Thymus (tissue), 11 donors: ENCODE data around the gene TRIM33. TPM values are rescaled to one million over a fixed set of nuclear protein-coding genes. Genes with fewer than 3 reads are reported as not detected.

Experiments used
- DNase-seq, 9 donors: peaks; one replicate each; pipeline ENCODE4 v3.0.0-alpha.2; 2013; ENCODE audit warnings: low spot score in 9 of 9, low read depth in 6 of 9, missing footprints in 1 of 9
- H3K27ac ChIP-seq, 2 donors: one replicate each; pipeline ENCODE4 v1.5.1; 2013; ENCODE audit warnings: control low read depth in 1 of 2, low read depth in 1 of 2, low read length in 1 of 2, mild to moderate bottlenecking in 1 of 2, moderate library complexity in 1 of 2
- H3K27me3 ChIP-seq, 2 donors: one replicate each; pipeline ENCODE4 v1.5.1; 2013; ENCODE audit warnings: low read length in 1 of 2; ENCODE audit not compliant: control insufficient read depth in 2 of 2, insufficient read depth in 1 of 2
- H3K36me3 ChIP-seq, 2 donors: one replicate each; pipeline ENCODE4 v1.5.1; 2013; ENCODE audit warnings: low read length in 1 of 2, mild to moderate bottlenecking in 1 of 2, moderate library complexity in 1 of 2; ENCODE audit not compliant: control insufficient read depth in 2 of 2, insufficient read depth in 2 of 2
- H3K4me1 ChIP-seq, 2 donors: one replicate each; pipeline ENCODE4 v1.5.1; 2013; ENCODE audit warnings: low read length in 2 of 2; ENCODE audit not compliant: control insufficient read depth in 2 of 2, insufficient read depth in 2 of 2
- H3K4me3 ChIP-seq, 2 donors: one replicate each; pipeline ENCODE4 v1.5.1; 2013; ENCODE audit warnings: low read length in 2 of 2, control low read depth in 1 of 2, mild to moderate bottlenecking in 1 of 2
- H3K9me3 ChIP-seq, 2 donors: one replicate each; pipeline ENCODE4 v1.5.1; 2013; ENCODE audit warnings: low read length in 1 of 2, mild to moderate bottlenecking in 1 of 2; ENCODE audit not compliant: control insufficient read depth in 2 of 2, insufficient read depth in 1 of 2
- WGBS: extraction: QIAGEN DNeasy Blood & Tissue Kit; methylation state at CpG from one replicate; pipeline ENCODE4 v1.1.7; 2013; 5-methylcytosine and 5-hydroxymethylcytosine counted together
- polyA plus RNA-seq: library from polyadenylated mRNA; stranded (reverse); fragments of 200-250 nt; gene quantifications from one replicate; pipeline ENCODE4 v1.2.3, GENCODE V29; 2013
- total RNA-seq: library from RNA; stranded (reverse); fragments of 120-200 nt; gene quantifications from one replicate; pipeline ENCODE4 v1.2.4, GENCODE V29; 2013
- donor health status: healthy.

Gene TRIM33
- total and polyA plus RNA-seq, 2 donors = 20.1 to 31.0 TPM

DNA sequence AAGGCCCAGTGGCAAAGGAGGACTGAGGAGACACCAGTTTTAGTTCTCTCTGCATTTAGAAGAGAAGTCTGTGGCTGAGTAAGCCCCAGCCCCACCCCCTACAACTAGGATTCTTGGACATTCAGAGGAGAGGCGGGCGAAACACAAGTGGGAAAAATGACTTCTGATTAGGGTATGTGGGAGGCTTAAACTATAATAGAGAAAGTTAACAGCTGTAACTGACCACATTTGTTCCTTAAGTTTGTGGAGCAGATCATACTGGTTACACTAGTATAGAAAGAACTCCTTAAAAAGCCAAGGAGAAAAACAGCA lies 11.2 kb upstream of the TRIM33 start:
- no peak overlapping the region for H3K4me3 ChIP-seq
- H3K36me3 ChIP-seq = no peaks in the 10 kb centered on the region
- H3K4me1 ChIP-seq = no peaks in the 10 kb centered on the region
- H3K27me3 ChIP-seq = no peaks in the 10 kb centered on the region
- no peaks in the 10 kb centered on the region for H3K9me3 ChIP-seq
- DNase-seq = no peak
- H3K27ac ChIP-seq = no peak overlapping the region
- WGBS = 98% methylated on average over 2 of the region's 2 CpGs

DNA sequence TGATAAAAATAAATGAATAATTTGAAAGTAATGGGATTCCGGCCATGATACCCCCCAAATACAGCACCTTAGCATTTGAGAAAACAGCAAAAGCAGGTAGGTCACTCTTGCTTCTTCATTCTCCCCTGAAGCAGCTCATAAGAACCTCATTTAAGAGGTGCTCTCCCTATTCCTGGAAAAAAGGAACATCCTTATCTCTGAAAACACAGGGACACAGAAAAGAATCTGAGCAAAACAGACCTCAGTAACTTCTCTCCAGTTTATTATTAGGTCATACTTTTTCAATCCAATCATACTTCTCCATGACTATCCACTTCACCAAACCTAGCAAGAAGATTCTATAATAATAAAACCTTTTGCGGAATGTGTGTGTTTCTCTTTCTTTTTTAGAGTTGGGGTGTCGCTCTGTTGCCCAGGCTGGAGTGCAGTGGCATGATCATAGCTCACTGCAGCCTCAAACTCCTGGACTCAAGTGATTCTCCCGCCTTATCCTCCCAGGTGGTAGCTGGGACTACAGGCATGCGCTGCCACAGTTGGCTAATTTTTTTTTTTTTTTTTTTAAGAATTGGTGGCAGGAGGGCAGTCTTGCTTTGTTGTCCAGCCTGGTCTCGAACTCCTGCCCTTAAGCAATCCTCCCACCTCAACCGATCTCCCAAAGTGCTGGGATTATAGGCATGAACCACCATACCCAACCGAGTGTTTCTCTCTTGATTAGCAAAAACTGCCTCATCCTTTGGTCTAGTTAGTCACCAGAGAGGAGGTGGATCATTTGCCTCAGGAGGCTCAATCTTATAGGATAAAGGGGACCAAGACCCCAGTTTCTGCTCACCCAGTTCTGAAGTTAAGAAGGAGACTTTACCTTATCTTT lies 10.6 kb upstream of the TRIM33 start:
- H3K4me3 ChIP-seq = no peak overlapping the region
- H3K27ac ChIP-seq = no peak overlapping the region
- no peaks in the 10 kb centered on the region for H3K36me3 ChIP-seq
- no peaks in the 10 kb centered on the region for H3K9me3 ChIP-seq
- no peak for DNase-seq
- H3K27me3 ChIP-seq = no peaks in the 10 kb centered on the region
- 96% methylated on average over 8 of the region's 8 CpGs for WGBS
- no peaks in the 10 kb centered on the region for H3K4me1 ChIP-seq

DNA sequence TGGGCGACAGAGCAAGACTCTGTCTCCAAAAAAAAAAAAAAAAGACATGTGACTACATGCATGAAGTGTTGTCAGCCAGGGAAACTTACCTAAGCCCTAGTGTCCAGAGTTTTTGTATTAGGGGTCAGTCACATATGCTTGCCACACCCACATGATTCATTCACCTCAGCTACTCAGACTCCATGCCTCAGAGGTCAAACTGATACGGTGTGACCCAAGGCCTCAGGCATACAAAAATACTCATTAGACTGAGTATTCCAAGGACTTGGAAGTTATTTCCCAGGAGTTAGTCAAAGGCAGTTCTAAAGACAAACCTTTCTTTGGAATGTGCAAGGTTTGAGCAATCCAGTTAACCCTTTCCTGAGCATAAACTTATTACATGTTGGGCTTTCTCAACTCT lies 6.3 kb upstream of the TRIM33 start:
- Histone ChIP-seq H3K27ac (no peak overlapping the region), H3K4me3 (no peak overlapping the region), H3K36me3 (no peaks in the 10 kb centered on the region), H3K9me3 (no peaks in the 10 kb centered on the region), H3K27me3 (no peaks in the 10 kb centered on the region), H3K4me1 (peaks cover 0 to 3% of the 10 kb centered on the region in 2 donors)
- 93% methylated on average over 2 of the region's 2 CpGs for WGBS
- no peak for DNase-seq

DNA sequence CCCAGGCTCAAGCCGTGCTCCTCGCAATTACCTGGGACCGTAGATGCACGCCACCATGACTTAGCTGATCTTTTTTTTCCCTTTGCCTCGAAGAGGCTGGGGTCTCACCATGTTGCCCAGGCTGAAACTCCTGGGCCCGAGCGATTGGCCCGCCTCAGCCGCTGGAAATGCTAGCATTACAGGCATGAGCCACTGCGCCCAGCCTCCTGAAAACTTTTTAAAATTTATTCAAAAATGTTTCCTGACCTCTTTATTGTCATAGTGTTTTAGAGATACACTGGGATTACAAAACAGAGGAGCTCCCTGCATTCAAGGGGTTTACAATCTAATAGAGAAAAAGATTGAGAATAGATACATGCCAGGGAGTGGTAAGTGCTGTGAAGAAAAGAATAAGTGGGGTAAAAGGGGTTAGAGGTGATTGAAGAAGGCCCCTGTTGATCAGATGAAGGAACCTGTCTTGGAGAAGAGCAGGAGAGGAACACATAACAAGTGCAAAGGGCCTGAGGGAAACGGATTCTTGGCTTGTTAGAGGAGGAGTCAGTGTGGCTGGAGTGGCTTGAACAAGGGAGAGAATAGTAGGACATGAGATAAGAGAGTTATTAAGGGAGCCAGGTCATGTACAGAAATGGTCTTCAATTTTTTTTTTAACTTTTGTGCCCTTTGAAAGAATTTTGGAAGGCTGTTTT lies 1.7 kb upstream of the TRIM33 start:
- WGBS = 96% methylated on average over 11 of the region's 11 CpGs
- DNase-seq = no peak
- Histone ChIP-seq H3K36me3 (no peaks in the 10 kb centered on the region), H3K4me1 (peaks cover 10 to 21% of the 10 kb centered on the region in 2 donors), H3K9me3 (no peaks in the 10 kb centered on the region), H3K27me3 (no peaks in the 10 kb centered on the region), H3K27ac (no peak overlapping the region), H3K4me3 (no peak overlapping the region)

DNA sequence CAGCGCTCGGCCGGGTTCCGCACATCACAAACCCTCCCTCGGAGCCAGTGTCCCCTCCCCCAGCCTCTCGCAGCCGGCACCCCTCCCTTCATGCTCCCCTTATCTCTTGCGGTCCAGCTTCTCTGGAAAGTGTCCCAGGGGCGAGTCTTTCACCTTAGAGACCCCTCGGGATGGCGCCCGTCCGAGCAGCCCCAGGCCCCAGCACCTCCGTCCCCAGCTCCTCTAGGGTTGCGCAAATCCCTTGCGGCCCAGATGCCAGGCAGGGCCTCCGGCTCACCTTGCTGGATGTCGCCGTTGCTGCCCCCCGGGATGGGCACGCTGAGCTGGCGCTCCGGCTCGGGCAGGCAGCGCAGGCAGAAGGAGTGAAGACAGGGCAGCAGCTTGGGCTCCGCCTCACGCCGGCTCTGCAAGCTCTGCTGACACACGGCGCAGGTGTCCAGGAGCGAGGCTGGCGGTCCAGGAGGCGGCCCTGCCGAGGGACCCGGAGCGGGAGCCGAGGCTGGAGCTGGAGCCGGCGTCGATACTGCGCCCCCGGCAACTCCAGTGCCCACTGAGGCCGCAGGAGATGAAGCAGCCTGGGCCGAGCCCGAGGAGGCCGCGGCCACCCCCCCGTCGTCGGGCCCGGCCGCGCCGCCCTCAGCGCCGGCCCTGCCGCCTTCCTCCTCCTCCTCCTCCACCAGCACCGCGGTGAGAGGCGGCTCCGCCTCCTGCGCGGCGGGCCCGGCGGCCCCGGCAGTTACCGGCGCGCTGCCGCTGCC lies 550 bp downstream of the TRIM33 start:
- no peaks in the 10 kb centered on the region for H3K27me3 ChIP-seq
- H3K4me1 ChIP-seq = peaks cover 12 to 21% of the 10 kb centered on the region in 2 donors
- peak in 7 of 9 donors; percentile 23 to 66 (median 34) for DNase-seq
- H3K36me3 ChIP-seq = peaks cover 4 to 7% of the 10 kb centered on the region in 2 donors
- under 1% methylated on average over 71 of the region's 71 CpGs for WGBS
- peak overlapping the region; percentile 78 to 96 for H3K27ac ChIP-seq
- no peaks in the 10 kb centered on the region for H3K9me3 ChIP-seq
- peak overlapping the region; percentile 81 to 87 for H3K4me3 ChIP-seq

DNA sequence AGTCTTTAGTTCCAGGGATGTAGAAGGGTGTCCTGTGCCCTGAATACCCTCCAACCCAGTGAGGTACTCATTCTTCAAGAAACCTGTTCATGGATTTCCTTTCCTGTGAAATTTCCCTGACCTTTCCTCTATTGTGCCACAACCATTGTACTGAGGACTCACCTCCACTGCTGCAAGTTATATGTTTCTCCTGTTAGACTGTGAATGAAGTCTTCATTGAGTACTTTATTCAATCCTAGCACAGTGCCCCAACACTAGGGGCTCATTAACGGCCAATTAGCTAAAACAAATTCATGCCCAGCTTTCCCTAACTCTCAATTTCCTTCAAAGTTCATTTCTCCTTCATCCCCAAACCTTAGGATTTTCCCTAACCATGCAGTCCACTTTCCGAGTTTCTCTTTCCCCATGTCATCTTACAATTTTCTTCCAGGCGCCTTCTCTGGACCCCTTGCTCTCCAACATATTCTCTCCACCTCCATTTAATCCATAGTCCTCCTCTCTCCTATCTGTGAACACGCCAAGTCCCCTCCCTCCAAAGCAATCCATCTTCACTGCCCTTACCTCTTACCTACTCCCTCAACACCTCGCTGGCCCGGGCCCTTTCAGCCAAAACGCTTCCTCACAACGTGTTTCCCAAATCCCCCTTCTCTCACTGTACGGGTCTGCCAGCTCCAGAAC lies 1.3 kb downstream of the TRIM33 start:
- Histone ChIP-seq H3K9me3 (no peaks in the 10 kb centered on the region), H3K36me3 (peaks cover 4 to 14% of the 10 kb centered on the region in 2 donors), H3K4me1 (peaks cover 12 to 21% of the 10 kb centered on the region in 2 donors), H3K4me3 (peak overlapping the region; percentile 81 to 87), H3K27ac (no peak overlapping the region), H3K27me3 (no peaks in the 10 kb centered on the region)
- DNase-seq = peak in 1 of 9 donors; percentile 21
- WGBS = 3% methylated on average over 9 of the region's 9 CpGs

DNA sequence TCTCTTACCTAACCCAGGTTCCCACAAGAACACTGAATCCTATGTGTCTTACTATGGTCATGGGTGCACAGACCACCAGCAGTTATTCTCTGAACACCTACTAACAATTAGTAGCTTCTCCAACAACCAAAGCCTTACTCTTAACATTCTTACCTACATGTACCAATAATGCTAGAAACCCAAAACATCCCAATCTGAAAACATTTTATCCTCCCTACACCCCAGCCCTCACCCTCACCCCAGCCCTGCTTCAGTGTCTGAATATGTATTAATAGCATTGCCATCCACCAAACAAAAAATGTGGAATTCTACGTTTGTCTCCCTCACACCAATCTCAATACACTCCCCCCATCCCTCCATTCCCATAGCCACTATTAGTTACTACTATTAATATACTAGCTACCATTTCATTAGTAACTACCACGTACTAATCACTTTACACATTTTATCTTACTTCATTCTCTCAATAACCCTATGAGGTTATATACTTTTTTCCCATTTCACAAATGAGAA lies 2.6 kb downstream of the TRIM33 start:
- Histone ChIP-seq H3K27ac (no peak overlapping the region), H3K36me3 (peaks cover 4 to 14% of the 10 kb centered on the region in 2 donors), H3K27me3 (no peaks in the 10 kb centered on the region), H3K4me1 (peaks cover 12 to 21% of the 10 kb centered on the region in 2 donors), H3K4me3 (no peak overlapping the region), H3K9me3 (no peaks in the 10 kb centered on the region)
- no peak for DNase-seq
- WGBS = 97% methylated on average over 2 of the region's 2 CpGs

GRCh38 chr1:114507513-114507912 lies 3.5 kb downstream of the TRIM33 start:
- H3K4me3 ChIP-seq = no peak overlapping the region
- H3K4me1 ChIP-seq = peaks cover 12 to 19% of the 10 kb centered on the region in 2 donors
- H3K27ac ChIP-seq = no peak overlapping the region

More at GRCh38 chr1:114507513-114507912, 3.5 kb downstream of the TRIM33 start:
- Histone ChIP-seq H3K9me3 (no peaks in the 10 kb centered on the region), H3K36me3 (peaks cover 5 to 14% of the 10 kb centered on the region in 2 donors), H3K27me3 (no peaks in the 10 kb centered on the region)
- no peak for DNase-seq
- 90% methylated on average over 3 of the region's 3 CpGs for WGBS
